GM12865 (cell line): Measurements from ENCODE around the gene PPARA.

Experiments used
- DNase-seq: peaks from one replicate; pipeline ENCODE4 v3.0.0; 2010; ENCODE audit warnings: low read depth
- H3K4me3 ChIP-seq: 2 replicates; pipeline ENCODE4 v1.5.1; 2011; ENCODE audit warnings: mild to moderate bottlenecking, low read depth, low read length, control low read depth
- TF ChIP-seq, protein P1 (sequence below): IDR thresholded peaks from 2 replicates; pipeline ENCODE4 v1.5.1; 2011; ENCODE audit warnings: low read length, control low read depth, low read depth, inconsistent platforms; ENCODE audit not compliant: insufficient read depth; ENCODE audit errors: missing control alignments

The PPARA gene

DNA sequence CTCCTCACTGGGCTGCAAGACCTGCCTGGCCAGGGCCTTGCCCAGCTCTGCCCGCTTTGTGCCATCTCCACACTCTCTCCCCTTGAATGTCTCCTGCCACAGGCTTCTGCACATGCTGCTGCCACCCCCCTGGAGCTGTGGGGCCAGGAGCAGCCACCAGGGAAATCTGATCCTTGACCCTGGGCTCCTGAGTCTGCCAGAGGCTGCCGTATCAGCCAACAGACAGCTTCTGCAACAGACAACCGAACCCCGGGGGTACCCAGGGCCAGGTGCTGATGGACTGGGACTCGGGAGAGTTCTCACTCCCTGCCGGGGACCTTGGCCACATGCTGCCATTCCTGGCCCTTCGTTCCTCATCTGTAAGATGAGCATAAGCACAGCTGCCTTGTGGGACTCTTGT is 3.3 kb upstream of the PPARA start:
- TF ChIP-seq, protein P1, sequence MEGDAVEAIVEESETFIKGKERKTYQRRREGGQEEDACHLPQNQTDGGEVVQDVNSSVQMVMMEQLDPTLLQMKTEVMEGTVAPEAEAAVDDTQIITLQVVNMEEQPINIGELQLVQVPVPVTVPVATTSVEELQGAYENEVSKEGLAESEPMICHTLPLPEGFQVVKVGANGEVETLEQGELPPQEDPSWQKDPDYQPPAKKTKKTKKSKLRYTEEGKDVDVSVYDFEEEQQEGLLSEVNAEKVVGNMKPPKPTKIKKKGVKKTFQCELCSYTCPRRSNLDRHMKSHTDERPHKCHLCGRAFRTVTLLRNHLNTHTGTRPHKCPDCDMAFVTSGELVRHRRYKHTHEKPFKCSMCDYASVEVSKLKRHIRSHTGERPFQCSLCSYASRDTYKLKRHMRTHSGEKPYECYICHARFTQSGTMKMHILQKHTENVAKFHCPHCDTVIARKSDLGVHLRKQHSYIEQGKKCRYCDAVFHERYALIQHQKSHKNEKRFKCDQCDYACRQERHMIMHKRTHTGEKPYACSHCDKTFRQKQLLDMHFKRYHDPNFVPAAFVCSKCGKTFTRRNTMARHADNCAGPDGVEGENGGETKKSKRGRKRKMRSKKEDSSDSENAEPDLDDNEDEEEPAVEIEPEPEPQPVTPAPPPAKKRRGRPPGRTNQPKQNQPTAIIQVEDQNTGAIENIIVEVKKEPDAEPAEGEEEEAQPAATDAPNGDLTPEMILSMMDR: no peak

DNA sequence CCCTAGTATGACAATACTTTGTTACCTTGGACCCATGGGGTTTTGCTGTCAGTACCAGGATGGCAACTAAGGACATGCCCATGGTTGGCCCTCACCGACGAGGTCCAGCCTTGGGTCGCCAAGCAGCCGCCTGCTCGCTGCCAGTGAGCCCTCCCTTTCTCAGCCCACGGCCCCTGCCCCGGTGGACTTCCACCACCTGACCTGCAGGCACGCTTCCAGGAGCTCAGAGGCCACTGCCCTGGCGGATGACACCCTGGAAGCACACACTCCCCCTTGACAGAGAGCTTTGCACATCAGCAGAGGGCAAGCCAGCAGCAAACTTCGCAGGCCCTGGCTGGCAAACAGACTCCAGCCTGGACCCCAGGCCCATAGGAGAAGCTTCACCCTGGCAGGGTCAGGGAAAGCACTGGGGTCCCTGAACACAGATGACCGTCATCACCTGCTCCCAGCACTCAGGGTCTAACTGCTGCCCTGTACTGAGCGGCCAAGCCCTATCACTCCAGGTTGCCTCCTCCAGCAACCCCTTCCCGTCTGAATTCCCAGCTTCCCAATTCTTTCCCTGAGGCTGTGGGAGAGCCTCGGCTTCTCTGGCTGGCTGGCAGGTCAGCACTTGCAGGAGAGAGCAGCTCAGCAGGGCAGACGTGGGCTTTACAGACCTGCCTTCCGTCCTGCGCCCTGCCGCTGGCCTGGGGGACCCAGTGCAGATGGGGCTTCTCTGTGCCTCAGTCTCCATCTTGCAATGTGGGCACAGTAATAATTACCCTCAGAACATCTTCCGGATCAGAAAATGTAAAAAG is 2.7 kb upstream of the PPARA start:
- no peak for DNase-seq
- TF ChIP-seq, protein P1: no peak
- H3K4me3 ChIP-seq: no peak overlapping the region

More for the DNA sequence above, 3.3 kb upstream of the PPARA start:
- no peak for DNase-seq
- no peak overlapping the region for H3K4me3 ChIP-seq

DNA sequence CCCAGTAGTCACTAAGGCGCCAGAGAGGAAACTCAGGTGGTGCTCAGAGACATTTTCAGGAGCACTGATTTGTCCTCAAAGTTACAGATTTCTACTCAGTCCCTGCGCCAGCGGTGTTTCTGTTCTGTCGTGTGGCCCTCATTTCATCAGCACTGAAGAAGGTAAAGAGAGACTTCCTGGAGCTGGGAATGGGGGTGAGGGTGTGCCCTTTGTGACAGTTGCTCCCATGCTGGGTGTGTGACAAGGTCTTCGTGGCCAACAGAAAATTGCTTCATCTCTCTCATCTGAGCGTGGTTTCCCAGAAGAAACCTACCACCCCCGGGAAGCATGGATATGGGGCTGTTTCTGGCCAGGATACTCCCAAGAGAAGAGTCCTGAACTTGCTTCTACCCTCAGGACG is 2.0 kb upstream of the PPARA start:
- H3K4me3 ChIP-seq: no peak overlapping the region
- DNase-seq: no peak
- TF ChIP-seq, protein P1: no peak

DNA sequence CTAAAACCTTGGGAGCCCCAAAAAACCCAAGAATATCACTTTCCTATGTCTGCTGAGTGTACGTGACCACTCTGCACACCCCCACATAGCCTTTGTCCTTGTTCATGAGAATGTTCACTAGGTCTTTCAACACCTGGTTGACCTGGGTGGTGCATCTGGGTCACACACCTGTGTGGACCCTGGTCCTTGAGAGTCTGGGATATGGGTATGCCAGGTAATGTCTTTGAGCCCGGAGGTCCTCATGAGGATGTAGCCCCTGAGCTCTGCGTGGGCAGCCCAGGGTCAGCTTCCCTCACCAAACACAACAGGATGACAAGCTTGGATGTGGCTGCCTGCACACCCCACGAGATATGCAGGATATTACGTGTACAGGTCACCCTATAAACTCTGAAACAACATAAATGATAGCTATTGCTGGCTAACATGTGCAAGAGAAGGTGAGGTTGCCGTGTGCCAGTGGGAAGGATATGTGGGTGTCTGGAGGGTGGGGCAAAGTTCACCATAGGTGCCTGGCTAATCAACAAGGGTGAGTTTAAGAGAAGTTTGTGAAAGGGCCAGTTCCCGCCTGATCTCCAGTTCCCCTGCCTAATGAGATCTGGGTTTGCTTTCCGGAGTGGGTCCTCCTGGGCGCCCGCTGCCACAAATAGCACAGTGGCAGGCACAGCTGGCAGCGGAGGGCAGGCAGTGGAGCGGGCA is 1.4 kb upstream of the PPARA start:
- no peak for DNase-seq
- TF ChIP-seq, protein P1: no peak
- peak overlapping the region; percentile 80 for H3K4me3 ChIP-seq

DNA sequence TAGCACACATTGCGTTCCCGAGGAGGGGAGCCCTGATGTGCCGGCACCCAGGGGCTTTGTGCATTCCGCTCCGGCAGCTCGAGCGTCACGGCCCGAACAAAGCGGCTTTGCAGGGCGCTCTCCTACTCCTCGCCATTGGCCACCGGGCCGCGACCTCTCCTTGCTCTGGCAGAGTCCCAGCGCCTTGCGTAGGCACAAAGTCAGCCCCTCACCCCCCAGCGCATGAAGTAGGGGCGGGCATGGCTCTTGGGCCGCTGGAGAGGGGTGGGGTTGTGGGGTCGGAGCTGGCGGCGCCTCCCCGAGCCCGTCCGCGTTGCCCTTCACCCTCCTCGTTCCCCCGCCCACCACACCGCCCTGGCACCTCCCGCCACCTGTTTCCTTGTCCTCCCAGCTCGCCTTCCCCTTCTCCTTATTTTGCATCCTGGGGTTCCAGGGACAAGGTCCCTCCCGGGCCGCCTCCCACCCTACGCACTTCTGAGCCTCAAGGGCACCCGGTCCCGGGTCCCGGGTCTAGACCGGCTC is 753 bp upstream of the PPARA start:
- peak overlapping the region; percentile 80 for H3K4me3 ChIP-seq
- peak; percentile 15 for DNase-seq
- TF ChIP-seq, protein P1: no peak

DNA sequence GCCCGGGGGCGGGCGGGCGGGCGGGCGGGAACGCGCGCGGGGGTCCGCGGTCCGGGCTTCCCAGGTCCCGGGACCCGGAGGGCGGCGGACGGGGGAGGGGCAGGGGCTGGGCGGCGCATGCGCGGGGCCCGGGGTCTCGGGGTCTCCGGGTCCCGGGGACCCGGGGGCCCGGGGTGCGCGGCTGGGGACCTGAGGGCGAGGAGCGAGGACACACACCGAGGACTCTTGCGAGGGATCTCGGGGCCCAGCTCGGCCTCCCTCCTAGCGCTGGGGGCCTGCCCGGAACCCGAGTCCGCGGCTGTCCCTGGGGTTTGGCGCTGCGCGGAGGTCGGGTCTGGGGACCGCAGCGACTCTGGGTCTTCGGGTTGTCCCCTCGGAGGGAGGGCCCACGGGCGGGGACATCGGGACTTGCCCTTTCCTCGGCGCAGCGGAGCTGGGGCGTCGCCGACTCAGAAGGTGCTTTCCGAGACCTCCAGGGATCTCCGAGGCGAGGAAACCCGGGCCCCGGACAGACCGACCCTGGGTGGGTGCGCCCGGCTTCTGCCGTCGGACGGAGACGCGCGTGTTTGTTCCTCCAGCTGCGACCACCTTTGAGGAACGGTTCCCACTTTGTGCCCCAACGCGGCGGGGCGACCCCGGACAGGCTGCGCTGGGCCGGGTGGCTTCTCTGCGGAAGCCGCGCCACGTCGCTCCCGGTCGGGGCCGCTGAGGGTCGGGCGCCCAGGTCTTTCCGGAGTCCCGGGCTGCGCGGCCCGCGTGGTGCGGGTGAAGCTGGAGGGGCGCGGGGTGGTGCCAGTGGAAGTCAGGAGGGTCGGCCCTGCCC is 540 bp downstream of the PPARA start:
- peak; percentile 73 for DNase-seq
- peak overlapping the region; percentile 93 for H3K4me3 ChIP-seq
- TF ChIP-seq, protein P1: no peak
